Stimulated activated naive CD4-positive, alpha-beta T cell (primary cell): ENCODE data around the gene STAU1.

ENCODE experiments used
- DNase-seq, 6 experiments: peaks; one replicate each; lab custom pipeline; 2025; lab: John Stamatoyannopoulos, UW

STAU1 gene, protein sequence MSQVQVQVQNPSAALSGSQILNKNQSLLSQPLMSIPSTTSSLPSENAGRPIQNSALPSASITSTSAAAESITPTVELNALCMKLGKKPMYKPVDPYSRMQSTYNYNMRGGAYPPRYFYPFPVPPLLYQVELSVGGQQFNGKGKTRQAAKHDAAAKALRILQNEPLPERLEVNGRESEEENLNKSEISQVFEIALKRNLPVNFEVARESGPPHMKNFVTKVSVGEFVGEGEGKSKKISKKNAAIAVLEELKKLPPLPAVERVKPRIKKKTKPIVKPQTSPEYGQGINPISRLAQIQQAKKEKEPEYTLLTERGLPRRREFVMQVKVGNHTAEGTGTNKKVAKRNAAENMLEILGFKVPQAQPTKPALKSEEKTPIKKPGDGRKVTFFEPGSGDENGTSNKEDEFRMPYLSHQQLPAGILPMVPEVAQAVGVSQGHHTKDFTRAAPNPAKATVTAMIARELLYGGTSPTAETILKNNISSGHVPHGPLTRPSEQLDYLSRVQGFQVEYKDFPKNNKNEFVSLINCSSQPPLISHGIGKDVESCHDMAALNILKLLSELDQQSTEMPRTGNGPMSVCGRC

GRCh38 chr20:49187851-49188641 lies at the start of gene STAU1:
STAU1 (minus strand) TSS chr20:49188334; CDS start chr20:49166201, 22,133 bp downstream.
- DNase-seq = peak; percentile 90 to 94 (median 92)

DNA sequence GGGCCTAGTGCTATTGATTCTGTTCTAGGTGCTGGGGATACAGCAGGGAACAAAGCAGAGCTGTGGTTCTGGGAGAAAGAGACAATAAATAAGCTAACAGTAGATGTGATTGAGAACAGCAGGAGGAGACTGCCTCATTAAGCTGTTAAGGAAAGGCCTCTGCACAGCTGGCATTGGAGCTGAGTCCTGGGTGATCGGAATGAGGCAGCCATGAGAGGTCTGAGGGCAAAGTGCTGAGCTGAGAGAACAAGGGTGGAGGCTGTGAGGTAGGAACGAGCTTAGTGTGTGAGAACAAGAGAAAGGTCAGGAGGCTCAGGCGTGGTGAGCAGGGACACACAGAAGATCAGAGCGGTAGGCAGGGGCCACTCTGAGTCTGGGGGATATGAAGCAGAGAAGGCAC lies 49.4 kb upstream of the STAU1 start:
- DNase-seq = no peak

DNA sequence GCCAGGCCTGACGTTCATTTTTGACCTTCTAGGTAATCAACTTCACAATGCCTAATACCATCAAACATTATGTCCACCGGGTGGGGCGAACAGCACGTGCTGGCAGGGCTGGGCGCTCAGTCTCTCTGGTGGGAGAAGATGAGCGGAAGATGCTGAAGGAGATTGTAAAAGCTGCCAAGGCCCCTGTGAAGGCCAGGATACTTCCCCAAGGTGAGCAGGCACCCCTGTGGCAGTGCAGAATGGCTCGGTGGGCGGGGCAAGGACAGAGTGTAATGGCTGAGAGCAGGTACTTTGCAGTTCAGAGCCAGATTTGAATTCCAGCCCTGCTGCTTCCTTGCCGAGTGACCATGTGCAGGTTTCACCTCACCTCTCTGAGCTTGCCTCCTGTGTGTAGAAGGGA lies 48.2 kb upstream of the STAU1 start:
- DNase-seq = no peak

DNA sequence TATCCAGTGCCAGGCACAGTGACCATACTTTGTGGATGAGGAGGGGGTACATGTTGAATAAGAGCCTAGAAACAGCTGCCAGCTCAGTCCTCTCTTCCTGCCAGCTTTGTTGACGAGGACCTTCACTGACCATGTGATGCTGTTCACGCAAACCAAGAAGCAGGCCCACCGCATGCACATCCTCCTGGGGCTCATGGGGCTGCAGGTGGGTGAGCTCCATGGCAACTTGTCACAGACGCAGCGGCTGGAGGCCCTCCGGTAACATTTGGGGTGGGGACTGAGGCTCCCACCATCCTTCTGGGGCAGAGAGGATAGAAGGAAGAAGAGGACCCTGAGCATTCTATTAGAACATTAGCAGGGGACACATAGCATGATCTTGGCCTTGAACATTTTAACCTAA lies 46.7 kb upstream of the STAU1 start:
- DNase-seq = no peak

DNA sequence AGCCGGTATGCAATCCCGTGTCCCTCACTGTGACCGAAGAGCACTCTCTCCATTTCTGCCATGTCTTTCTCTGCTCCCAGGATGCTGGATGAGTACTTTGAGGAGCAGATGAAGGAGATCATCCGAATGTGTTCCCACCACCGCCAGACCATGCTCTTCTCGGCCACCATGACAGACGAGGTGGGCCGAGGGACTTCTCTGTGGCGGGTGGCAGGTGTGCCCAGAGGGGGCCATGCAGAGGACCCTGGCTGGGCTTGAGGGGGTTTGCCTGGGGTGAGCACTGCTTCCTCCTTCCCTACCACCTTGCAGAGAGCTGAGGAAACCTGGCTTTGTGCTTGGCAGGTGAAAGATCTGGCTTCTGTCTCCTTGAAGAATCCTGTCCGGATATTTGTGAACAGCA lies 45.1 kb upstream of the STAU1 start:
- no peak for DNase-seq

- no peak for DNase-seq
These were observed 43.3 kb upstream of the STAU1 start for GRCh38 chr20:49231471-49231870.

DNA sequence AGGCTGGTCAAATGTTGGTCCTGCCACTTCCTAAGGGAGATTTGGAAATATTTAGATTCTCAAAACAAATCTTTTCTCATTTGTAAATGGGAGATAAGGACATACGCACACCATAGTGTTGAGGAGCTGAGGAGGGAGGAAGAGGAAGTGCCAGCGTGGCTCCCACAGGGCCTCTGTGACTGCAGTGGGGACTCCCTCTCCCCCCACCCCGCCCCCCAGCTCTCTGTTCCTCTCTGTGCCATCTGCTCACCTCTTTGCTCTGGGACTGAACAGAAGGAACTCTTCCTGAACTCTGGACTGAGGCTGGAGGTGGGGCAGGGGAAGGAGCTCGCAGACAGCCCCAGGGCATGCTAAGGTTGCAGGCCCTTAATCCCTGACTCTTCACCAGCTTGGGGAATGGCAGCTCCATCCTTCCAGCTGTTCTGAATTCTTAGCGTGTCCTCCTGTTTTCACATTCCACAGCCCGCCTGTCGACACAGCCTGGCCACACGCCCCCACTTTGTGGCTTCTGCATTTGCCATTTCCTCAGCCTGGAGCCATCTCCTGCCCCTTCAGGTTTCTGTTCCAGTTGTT lies 42.5 kb upstream of the STAU1 start:
- no peak for DNase-seq

DNA sequence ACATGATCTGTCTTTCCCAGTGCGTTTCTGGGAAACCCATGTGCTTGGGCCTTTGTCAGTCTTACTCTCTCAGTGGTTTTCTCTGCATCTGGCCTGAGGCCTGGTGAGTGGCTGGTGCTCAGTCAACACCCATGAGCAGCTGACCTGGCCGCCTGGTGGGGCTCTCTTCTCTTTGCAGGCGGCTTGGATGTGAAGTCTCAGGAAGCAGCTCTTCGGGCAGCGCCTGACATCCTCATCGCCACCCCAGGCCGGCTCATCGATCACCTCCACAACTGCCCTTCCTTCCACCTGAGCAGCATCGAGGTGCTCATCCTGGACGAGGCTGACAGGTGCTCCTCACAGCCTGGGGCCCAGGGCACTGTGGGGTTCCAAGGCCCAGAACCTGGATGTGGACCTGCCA lies 41.9 kb upstream of the STAU1 start:
- no peak for DNase-seq

GRCh38 chr20:49229381-49229780 lies 41.2 kb upstream of the STAU1 start:
- no peak for DNase-seq

DNA sequence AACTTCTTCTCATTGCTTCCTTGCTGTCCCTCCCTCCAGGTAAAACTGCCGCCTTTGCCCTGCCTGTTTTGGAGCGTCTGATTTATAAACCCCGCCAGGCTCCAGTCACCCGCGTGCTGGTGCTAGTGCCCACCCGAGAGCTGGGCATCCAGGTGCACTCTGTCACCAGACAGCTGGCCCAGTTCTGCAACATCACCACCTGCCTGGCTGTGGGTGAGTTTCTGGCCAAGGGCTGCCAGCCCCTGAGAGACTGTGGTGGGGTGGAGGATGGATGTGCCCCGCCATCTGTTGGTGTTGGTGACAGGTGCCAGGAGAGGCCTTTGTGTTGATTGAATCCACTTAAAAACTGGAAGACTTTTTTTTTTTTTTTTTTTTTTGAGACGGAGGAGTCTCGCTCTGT lies 40.5 kb upstream of the STAU1 start:
- DNase-seq = no peak

GRCh38 chr20:49225896-49226295 lies 37.8 kb upstream of the STAU1 start:
- no peak for DNase-seq

- DNase-seq = no peak
These were observed 32.0 kb upstream of the STAU1 start for GRCh38 chr20:49219924-49220831.

GRCh38 chr20:49219091-49219923 lies 31.2 kb upstream of the STAU1 start, which contains the start of gene DDX27:
DDX27 (plus strand) TSS chr20:49219416; CDS start chr20:49219449, 33 bp downstream.
- peak; percentile 92 to 98 (median 96) for DNase-seq

DNA sequence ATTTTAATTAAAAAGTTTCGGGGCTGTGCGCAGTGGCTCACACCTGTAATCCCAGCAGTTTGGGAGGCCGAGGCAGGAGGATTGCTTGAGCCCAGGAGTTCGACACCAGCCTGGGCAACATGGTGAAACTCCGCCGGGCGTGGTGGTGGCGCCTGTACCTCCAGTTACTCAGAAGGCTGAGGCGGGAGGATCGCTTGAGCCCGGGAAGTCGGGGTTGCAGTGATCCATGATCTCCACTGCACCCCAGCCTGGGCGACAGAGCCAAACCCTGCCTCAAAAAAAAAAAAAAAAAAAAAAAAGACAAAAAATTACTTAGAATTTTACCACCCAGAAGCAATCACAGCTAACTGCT lies 30.6 kb upstream of the STAU1 start:
- peak in 2 of 6 experiments; percentile 16 to 19 for DNase-seq

DNA sequence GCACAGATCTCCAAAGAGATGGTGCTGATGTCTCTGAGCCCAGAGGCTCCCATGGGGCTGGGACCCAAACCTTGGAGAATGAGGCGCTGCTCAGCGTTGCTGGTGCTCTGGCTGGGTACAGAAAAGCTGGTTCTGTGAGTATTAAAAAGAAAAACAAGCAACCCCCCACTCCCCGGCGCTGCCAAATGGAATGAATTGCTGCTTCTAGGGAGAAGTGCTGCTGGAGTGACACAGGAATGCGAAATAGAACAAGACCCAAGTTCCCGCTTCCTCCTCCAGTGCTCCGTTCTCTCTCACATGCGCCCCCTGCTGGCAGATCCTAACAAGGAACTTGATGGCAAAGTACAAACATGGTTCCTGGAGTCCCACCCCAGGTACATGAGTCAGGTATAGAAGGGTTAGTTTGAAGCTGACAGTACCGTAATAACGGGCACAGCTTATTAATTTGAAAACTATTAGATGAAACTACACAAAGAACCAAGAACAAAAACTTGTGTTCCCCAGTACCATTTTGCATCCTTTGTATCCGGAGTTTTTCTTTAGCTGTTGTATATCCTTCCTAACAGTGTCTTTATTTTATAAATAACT lies 29.0 kb upstream of the STAU1 start:
- DNase-seq = peak; percentile 75 to 92 (median 88)

DNA sequence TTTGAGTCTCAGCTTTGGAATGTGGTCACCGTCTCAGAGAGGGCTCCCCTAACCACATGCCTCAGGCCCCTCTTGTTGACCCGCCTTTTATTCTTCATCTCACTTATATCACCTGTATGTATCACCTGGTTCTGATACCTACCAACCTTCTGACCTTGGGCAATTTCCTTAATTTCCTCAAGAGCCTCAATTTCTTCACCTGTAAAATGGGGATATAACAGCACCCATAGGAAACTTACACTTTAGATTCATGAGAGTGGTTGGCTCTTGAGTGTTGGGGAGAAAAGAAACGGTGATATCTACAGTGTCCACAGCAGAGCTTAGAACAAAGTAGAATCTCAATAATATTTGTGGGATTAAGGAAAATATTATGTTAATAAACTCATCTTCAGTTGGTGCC lies 27.1 kb upstream of the STAU1 start:
- no peak for DNase-seq

GRCh38 chr20:49214571-49214970 lies 26.4 kb upstream of the STAU1 start:
- DNase-seq = no peak

GRCh38 chr20:49210757-49211110 lies 22.6 kb upstream of the STAU1 start:
- DNase-seq = no peak

DNA sequence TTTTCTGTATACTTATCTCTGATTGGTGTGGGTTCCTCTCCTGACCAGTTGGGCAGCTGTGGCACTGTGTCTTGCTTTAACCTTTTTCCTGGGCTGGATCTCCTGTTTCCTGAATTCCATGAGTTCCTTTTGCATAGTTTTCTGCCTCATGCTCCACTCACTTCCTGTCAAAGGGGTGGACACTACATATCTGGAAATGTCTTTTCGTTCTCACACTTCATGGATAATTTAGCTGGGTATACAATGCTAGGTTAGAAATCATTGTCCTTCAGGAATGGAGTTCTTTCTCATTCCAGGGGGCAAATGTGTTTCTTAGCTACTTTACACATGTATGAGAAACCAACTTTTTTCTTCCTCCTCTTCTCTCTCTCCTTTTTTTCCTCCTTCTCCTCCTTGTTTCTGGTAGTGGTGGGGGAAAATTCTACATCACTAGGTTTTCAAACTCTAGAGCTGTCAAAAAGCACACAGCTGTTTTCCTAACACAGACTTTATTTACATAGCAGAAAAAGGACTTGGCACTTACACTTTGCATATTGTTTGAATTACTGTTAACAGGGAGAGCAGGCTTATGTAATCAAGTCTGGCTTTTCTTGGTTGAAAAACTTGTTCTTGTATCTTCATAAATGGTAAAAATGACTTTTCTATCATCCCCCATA lies 22.1 kb upstream of the STAU1 start:
- DNase-seq = no peak

DNA sequence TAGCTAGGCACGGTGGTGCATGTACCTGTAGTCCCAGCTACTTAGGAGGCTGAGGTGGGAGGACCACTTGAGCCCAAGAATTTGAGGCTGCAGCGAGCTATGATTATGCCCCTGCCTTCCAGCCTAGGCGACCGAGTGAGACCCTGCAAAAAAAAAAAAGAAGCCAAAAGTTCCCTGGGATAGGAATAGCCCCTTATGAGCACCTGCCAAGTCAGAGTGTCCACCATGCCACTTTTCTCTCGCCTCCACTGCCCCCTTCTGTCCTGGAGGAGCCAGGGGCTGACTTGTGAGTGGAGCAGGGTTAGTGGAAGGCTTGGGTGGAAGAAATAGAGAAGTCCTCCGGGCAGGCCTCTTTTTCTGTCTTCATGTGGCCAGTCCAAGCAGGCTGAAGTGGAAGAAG lies 18.9 kb upstream of the STAU1 start:
- no peak for DNase-seq
